Measurements from ENCODE around the gene GIGYF1. TPM values are rescaled to one million over a fixed set of nuclear protein-coding genes. Genes with fewer than 3 reads are reported as not detected.

Gene GIGYF1
- total and polyA plus RNA-seq, 2 of the 13 experiments (the other 11 are each of a cell fraction or from before 2014, with no cell fraction given): 7.6 to 16.1 TPM

DNA sequence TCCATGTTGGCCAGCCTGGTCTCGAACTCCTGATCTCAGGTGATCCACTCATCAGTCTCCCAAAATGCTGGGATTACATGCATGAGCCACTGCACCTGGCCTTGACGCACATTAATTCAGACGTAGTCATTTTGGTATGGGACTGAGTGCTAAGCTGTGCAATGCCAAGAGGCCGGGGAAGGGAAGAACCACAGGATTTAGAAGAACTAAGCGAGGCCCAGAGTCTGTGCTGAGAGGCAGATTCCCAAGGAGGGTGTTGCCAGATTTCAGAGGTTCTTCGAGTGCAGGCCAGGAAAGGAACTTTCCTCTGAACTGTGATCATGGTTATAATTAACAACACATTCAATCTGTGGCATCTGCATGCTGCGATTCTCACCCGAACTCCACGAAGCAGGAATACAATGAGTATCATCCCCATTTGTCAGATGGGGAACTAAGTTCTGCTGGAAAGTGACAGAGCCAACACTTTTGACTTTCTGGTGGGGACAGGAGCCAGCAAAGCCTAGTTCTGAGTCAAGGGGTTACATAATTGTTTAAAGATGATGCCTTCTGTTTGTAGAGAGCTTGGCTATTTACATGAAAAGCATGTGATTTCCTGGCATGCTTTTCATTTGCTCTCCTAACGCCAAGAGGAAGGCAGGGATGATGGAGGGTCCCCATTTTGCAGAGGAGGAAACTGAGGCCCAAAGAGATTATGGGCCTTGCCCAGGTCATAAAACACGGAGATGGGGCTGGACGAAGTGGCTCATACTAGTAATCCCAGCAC lies 33.1 kb upstream of the GIGYF1 start (continued):
- TF ChIP-seq, protein P1, sequence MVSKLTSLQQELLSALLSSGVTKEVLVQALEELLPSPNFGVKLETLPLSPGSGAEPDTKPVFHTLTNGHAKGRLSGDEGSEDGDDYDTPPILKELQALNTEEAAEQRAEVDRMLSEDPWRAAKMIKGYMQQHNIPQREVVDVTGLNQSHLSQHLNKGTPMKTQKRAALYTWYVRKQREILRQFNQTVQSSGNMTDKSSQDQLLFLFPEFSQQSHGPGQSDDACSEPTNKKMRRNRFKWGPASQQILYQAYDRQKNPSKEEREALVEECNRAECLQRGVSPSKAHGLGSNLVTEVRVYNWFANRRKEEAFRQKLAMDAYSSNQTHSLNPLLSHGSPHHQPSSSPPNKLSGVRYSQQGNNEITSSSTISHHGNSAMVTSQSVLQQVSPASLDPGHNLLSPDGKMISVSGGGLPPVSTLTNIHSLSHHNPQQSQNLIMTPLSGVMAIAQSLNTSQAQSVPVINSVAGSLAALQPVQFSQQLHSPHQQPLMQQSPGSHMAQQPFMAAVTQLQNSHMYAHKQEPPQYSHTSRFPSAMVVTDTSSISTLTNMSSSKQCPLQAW (CRISPR knock-in tag; IDR thresholded peaks at IDR 0.05): peak; percentile 42; the same call in 1 of the 2 replicates
- TF ChIP-seq HOXA3 (CRISPR knock-in tag; IDR thresholded peaks at IDR 0.05) (no peak), CREB1 (IDR thresholded peaks at IDR 0.05) (no peak), CREB1 (CRISPR knock-in tag; IDR thresholded peaks at IDR 0.05) (no peak; the same call in 1 of the 2 replicates), YEATS2 (CRISPR knock-in tag; IDR thresholded peaks at IDR 0.05; ENCODE audit: borderline replicate concordance) (no peak), FOXO1 (CRISPR knock-in tag; IDR thresholded peaks at IDR 0.05) (no peak), CBFB (CRISPR knock-in tag; IDR thresholded peaks at IDR 0.05) (no peak), ZBTB7B (CRISPR knock-in tag; IDR thresholded peaks at IDR 0.05) (no peak), ZFP90 (CRISPR knock-in tag; IDR thresholded peaks at IDR 0.05; ENCODE audit: borderline replicate concordance) (no peak), ZNF773 (CRISPR knock-in tag; IDR thresholded peaks at IDR 0.05; ENCODE audit: borderline replicate concordance) (no peak), NCOA5 (CRISPR knock-in tag; IDR thresholded peaks at IDR 0.05) (no peak), ZFAT (CRISPR knock-in tag; conservative IDR thresholded peaks at IDR 0.05) (no peak), ZNF331 (CRISPR knock-in tag; IDR thresholded peaks at IDR 0.05) (0 out of 2 replicates have a peak, but pooled peaks have one; percentile 17), ARHGAP35 (CRISPR knock-in tag; IDR thresholded peaks at IDR 0.05; ENCODE audit: borderline replicate concordance) (no peak), TBX2 (CRISPR knock-in tag; IDR thresholded peaks at IDR 0.05; ENCODE audit: borderline replicate concordance) (no peak), KAT8 (CRISPR knock-in tag; IDR thresholded peaks at IDR 0.05) (peak; percentile 50; the same call in 1 of the 2 replicates), FOXK1 (CRISPR knock-in tag; IDR thresholded peaks at IDR 0.05; ENCODE audit: borderline replicate concordance, low read depth) (peak; percentile 36; the same call in 1 of the 2 replicates), POLR2AphosphoS5 (IDR thresholded peaks at IDR 0.05; ENCODE audit: low read depth, low read length) (no peak)
- TF ChIP-seq, protein P2, sequence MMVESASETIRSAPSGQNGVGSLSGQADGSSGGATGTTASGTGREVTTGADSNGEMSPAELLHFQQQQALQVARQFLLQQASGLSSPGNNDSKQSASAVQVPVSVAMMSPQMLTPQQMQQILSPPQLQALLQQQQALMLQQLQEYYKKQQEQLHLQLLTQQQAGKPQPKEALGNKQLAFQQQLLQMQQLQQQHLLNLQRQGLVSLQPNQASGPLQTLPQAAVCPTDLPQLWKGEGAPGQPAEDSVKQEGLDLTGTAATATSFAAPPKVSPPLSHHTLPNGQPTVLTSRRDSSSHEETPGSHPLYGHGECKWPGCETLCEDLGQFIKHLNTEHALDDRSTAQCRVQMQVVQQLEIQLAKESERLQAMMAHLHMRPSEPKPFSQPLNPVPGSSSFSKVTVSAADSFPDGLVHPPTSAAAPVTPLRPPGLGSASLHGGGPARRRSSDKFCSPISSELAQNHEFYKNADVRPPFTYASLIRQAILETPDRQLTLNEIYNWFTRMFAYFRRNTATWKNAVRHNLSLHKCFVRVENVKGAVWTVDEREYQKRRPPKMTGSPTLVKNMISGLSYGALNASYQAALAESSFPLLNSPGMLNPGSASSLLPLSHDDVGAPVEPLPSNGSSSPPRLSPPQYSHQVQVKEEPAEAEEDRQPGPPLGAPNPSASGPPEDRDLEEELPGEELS (CRISPR knock-in tag; IDR thresholded peaks at IDR 0.05): peak; percentile 56; the same call in 1 of the 2 replicates
- TF ChIP-seq, protein P3, sequence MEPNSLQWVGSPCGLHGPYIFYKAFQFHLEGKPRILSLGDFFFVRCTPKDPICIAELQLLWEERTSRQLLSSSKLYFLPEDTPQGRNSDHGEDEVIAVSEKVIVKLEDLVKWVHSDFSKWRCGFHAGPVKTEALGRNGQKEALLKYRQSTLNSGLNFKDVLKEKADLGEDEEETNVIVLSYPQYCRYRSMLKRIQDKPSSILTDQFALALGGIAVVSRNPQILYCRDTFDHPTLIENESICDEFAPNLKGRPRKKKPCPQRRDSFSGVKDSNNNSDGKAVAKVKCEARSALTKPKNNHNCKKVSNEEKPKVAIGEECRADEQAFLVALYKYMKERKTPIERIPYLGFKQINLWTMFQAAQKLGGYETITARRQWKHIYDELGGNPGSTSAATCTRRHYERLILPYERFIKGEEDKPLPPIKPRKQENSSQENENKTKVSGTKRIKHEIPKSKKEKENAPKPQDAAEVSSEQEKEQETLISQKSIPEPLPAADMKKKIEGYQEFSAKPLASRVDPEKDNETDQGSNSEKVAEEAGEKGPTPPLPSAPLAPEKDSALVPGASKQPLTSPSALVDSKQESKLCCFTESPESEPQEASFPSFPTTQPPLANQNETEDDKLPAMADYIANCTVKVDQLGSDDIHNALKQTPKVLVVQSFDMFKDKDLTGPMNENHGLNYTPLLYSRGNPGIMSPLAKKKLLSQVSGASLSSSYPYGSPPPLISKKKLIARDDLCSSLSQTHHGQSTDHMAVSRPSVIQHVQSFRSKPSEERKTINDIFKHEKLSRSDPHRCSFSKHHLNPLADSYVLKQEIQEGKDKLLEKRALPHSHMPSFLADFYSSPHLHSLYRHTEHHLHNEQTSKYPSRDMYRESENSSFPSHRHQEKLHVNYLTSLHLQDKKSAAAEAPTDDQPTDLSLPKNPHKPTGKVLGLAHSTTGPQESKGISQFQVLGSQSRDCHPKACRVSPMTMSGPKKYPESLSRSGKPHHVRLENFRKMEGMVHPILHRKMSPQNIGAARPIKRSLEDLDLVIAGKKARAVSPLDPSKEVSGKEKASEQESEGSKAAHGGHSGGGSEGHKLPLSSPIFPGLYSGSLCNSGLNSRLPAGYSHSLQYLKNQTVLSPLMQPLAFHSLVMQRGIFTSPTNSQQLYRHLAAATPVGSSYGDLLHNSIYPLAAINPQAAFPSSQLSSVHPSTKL (CRISPR knock-in tag; IDR thresholded peaks at IDR 0.05): peak; percentile 38
- TF ChIP-seq, protein P4, sequence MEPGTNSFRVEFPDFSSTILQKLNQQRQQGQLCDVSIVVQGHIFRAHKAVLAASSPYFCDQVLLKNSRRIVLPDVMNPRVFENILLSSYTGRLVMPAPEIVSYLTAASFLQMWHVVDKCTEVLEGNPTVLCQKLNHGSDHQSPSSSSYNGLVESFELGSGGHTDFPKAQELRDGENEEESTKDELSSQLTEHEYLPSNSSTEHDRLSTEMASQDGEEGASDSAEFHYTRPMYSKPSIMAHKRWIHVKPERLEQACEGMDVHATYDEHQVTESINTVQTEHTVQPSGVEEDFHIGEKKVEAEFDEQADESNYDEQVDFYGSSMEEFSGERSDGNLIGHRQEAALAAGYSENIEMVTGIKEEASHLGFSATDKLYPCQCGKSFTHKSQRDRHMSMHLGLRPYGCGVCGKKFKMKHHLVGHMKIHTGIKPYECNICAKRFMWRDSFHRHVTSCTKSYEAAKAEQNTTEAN (CRISPR knock-in tag; conservative IDR thresholded peaks at IDR 0.05): no peak

Data from HepG2 (cell line).